GM23338 (cell line): ENCODE measurements around the gene AMBRA1.

ENCODE experiments used
- EZH2 ChIP-seq: fragments of 200-600 bp; sonication (generic); IDR thresholded peaks from one replicate; pipeline ENCODE4 v1.8.0; 2017; ENCODE audit warnings: antibody characterized with exemption, mild to moderate bottlenecking, low read depth; ENCODE audit not compliant: unreplicated experiment
- POLR2AphosphoS5 ChIP-seq: IDR thresholded peaks from 2 replicates; pipeline ENCODE4 v1.6.1; 2016; ENCODE audit warnings: antibody characterized with exemption, low read depth
- TF ChIP-seq, protein P1 (sequence below), 2 experiments: fragments of 200-600 bp in 1 of 2; sonication (generic) in 1 of 2; conservative IDR thresholded peaks; 2 replicates each; pipeline versions ENCODE4 v1.5.1 to v1.6.1; 2016 to 2017; ENCODE audit warnings: antibody characterized with exemption in 2 of 2, low read depth in 2 of 2, mild to moderate bottlenecking in 2 of 2, moderate library complexity in 1 of 2

DNA sequence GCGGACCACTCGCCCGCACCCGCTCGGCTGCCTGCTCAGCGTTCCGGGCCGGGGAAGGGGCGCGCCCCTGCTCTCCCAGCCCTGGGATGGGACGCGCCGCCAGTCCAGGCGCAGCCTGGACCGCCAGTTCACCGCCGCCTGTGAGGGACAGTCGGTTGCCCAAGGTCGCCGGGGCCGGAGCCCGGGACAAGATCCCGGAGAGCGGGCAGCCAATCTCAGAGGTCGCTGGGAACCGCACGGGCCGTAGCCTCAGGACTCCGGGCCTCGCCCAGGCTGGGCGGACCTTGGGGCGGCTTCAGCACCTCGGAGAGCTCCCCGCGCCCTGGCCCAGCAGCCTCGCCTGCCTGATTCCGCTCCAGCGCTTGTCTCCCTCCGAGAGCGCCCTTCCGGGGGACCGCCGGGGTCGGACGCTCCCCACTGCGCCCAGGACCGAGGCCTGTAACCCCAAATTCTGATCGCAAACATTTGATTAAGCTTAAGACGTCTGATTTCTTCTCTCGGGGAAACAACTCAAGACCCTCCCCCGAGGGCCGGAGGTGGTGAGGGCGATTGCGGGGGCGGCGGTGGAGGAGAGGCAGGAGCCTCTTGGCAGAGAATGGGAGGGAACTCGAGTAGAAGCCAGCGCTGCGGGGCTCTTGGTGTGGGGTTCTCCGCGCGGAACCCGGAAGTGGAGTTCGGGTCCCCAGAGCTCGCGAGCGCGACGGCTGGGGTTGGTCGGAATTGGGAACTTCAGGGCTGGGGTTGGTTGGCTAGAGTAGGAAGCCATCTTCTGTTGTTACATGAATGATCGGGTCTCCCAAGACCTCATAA lies 201.2 kb downstream of the AMBRA1 start:
- TF ChIP-seq EZH2 (no peak), POLR2AphosphoS5 (no peak)
- TF ChIP-seq, protein P1, sequence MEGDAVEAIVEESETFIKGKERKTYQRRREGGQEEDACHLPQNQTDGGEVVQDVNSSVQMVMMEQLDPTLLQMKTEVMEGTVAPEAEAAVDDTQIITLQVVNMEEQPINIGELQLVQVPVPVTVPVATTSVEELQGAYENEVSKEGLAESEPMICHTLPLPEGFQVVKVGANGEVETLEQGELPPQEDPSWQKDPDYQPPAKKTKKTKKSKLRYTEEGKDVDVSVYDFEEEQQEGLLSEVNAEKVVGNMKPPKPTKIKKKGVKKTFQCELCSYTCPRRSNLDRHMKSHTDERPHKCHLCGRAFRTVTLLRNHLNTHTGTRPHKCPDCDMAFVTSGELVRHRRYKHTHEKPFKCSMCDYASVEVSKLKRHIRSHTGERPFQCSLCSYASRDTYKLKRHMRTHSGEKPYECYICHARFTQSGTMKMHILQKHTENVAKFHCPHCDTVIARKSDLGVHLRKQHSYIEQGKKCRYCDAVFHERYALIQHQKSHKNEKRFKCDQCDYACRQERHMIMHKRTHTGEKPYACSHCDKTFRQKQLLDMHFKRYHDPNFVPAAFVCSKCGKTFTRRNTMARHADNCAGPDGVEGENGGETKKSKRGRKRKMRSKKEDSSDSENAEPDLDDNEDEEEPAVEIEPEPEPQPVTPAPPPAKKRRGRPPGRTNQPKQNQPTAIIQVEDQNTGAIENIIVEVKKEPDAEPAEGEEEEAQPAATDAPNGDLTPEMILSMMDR (conservative IDR thresholded peaks at IDR 0.05; ENCODE audit: low read depth in 2 of 2): no peak
